SU-DHL-6 (cell line): ENCODE results near the gene GRB14.

ENCODE experiments used
- EZH2phosphoT487 ChIP-seq: fragments of 200-600 bp; sonication (generic), shearing (Covaris generic); conservative IDR thresholded peaks from 2 replicates; pipeline ENCODE4 v1.6.1; 2018; ENCODE audit warnings: mild to moderate bottlenecking, antibody characterized with exemption, low read length, moderate library complexity, mixed read lengths
- TF ChIP-seq, protein P1 (sequence below): fragments of 200-600 bp; sonication (generic); IDR thresholded peaks from one replicate; pipeline ENCODE4 v1.5.1; 2017; ENCODE audit warnings: antibody characterized with exemption, mild to moderate bottlenecking, low read length, moderate library complexity; ENCODE audit not compliant: insufficient read depth, poor library complexity, severe bottlenecking

GRCh38 chr2:164495491-164496223, 125.6 kb downstream of the GRB14 start:
- TF ChIP-seq, protein P1, sequence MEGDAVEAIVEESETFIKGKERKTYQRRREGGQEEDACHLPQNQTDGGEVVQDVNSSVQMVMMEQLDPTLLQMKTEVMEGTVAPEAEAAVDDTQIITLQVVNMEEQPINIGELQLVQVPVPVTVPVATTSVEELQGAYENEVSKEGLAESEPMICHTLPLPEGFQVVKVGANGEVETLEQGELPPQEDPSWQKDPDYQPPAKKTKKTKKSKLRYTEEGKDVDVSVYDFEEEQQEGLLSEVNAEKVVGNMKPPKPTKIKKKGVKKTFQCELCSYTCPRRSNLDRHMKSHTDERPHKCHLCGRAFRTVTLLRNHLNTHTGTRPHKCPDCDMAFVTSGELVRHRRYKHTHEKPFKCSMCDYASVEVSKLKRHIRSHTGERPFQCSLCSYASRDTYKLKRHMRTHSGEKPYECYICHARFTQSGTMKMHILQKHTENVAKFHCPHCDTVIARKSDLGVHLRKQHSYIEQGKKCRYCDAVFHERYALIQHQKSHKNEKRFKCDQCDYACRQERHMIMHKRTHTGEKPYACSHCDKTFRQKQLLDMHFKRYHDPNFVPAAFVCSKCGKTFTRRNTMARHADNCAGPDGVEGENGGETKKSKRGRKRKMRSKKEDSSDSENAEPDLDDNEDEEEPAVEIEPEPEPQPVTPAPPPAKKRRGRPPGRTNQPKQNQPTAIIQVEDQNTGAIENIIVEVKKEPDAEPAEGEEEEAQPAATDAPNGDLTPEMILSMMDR, result no peak
- TF ChIP-seq EZH2phosphoT487, result no peak
